Fibroblast of skin of left quadriceps (primary cell): ENCODE measurements around the gene FAM234A.

Experiments used
- DNase-seq, 2 experiments: peaks; one replicate each; pipeline ENCODE4 v3.0.0-alpha.2; 2013; ENCODE audit warnings: low read depth in 2 of 2

FAM234A gene

DNA sequence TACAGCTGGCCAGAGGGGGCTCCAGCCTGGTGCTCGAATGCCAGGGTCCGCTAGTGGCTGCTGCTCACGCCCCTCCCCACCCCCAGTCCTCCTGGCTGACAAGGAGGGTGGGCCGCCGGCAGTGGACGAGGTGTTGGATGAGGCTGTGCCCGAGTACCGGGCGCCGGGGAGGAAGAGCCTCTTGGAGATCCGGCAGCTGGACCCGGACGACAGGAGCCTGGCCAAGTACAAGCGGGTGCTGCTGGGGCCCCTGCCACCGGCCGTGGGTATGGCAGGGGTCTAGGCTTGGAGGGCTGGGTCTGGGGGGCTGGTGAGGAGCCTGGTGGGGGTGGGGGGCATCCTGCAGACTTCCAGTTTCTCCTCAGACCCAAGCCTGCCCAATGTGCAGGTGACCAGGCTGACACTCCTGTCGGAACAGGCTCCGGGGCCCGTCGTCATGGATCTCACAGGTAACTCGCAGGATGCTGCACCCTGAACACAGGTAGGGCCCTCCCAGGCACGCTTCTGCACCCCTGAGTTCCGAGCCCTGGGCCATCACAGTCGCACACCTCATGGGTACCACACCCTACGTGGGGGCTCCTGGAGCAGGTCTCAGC is 47.1 kb downstream of the FAM234A start:
- no peak for DNase-seq

DNA sequence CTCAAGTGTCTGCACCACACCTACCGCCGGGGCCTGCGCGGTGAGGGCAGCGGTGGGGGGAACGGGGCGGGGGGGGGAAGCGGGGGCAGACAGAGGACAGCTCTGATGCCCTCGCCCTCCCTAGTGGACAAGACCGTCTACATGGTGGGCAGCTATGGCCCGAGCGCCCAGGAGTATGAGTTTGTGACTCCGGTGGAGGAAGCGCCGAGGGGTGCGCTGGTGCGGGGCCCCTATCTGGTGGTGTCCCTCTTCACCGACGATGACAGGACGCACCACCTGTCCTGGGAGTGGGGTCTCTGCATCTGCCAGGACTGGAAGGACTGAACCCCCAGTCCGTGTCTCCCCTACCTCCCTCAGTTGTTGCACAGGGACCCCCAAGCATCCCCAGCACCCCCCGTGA is 47.9 kb downstream of the FAM234A start:
- no peak for DNase-seq

DNA sequence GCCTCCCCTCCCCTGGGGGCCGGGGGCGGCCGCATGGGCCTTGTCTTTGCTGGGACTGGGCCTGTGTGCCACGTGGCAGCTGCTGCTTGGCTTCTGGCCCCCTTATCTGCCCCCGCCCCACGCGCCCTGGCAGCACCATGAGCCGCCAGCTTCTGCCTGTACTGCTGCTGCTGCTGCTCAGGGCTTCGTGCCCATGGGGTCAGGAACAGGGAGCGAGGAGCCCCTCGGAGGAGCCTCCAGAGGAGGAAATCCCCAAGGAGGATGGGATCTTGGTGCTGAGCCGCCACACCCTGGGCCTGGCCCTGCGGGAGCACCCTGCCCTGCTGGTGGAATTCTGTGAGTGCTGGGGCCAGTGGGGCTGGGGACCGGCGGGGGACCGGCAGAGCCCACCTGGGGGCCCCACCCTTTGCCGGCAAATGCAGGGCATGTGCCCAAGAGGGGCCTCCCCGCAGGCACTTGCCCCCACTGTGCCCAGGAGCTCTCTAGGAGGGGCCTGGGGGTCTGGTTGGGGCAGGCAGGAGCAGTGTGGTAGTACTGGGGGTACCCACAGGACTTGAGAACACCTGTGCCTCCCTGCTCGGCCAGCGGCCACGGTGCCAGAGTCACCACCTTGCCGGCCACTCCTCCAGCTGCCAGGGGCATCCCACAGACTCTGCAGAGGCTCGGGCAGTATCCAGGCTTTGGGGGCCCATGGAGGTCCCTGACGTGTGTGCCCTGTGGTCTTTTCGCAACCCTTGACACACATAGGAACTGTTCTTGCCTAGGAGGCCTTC is 48.6 kb downstream of the FAM234A start, which contains the start of gene PDIA2:
Gene PDIA2, plus strand, starts transcription at position 132 of the 773 bp plus-strand sequence. Its CDS starts 6 bp downstream, at position 138.
- no peak for DNase-seq

DNA sequence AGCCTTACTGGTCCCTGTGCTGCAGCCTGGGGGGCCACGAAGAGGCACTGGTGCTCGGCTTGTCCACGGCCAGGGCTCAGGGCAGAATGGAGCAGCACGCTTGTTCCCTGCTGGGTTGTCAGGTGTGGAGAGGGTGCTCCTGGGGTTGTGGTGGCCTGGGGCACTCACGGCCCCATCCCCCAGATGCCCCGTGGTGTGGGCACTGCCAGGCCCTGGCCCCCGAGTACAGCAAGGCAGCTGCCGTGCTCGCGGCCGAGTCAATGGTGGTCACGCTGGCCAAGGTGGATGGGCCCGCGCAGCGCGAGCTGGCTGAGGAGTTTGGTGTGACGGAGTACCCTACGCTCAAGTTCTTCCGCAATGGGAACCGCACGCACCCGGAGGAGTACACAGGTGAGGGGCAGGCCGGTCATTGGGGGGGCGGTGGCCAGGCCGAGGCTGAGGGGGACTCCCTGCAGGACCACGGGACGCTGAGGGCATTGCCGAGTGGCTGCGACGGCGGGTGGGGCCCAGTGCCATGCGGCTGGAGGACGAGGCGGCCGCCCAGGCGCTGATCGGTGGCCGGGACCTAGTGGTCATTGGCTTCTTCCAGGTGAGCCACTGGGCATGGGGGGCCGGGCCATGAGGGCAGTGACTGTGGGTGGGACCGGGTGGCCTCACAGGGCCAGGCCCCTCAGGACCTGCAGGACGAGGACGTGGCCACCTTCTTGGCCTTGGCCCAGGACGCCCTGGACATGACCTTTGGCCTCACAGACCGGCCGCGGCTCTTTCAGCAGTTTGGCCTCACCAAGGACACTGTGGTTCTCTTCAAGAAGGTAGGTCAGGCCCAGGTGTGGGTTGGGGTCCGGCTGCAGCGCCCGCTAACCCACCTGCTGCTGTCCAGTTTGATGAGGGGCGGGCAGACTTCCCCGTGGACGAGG is 49.8 kb downstream of the FAM234A start:
- DNase-seq: no peak

DNA sequence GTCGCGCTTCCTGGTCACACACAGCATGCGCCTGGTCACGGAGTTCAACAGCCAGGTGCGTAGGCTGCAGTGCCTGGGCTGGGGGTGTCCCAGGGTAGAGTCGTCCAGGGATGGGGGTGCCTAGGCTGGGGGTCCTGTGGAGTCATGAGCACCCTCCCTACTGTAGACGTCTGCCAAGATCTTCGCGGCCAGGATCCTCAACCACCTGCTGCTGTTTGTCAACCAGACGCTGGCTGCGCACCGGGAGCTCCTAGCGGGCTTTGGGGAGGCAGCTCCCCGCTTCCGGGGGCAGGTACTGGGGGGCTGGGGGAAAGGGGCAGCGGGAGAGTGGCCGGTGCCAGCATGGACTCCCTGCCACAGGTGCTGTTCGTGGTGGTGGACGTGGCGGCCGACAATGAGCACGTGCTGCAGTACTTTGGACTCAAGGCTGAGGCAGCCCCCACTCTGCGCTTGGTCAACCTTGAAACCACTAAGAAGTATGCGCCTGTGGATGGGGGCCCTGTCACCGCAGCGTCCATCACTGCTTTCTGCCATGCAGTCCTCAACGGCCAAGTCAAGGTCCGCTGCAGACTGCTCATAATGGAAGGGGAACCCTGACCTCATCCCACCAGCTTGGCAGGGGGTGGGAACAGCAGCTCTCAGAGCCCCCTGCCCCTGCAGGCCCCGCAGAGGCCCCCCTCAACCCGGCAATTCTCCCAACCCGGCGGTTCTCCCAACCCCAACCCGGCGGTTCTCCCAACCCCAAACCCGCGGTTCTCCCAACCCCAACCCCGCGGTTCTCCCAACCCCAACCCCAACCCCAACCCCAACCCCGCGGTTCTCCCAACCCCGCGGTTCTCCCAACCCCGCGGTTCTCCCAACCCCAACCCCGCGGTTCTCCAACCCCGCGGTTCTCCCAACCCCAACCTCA is 50.8 kb downstream of the FAM234A start:
- DNase-seq: no peak

DNA sequence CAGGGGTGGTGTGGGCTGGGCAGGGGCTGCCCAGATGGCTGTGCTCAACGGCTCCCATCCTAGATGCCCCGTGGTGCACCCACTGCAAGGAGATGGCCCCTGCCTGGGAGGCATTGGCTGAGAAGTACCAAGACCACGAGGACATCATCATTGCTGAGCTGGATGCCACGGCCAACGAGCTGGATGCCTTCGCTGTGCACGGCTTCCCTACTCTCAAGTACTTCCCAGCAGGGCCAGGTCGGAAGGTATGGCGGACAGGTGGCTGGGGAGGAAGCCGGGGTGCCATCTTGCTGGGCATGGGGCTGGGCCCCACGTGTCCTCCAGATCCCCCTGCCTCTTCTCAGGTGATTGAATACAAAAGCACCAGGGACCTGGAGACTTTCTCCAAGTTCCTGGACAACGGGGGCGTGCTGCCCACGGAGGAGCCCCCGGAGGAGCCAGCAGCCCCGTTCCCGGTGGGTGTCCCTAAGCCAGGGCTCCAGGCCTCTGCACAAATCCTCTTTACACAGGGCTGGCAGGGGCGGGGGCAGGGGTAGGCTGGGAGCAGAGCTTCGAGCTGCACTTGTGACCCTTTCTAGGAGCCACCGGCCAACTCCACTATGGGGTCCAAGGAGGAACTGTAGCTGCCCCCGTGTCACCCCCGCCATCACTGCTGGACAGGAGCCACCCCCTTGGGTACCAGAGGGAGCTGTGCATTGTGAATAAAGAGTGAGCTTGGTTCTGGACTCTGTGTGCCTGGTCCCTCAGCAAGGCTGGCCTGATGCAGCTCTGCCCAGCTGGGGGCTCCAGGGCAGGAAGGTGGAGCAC is 52.1 kb downstream of the FAM234A start:
- DNase-seq: no peak

DNA sequence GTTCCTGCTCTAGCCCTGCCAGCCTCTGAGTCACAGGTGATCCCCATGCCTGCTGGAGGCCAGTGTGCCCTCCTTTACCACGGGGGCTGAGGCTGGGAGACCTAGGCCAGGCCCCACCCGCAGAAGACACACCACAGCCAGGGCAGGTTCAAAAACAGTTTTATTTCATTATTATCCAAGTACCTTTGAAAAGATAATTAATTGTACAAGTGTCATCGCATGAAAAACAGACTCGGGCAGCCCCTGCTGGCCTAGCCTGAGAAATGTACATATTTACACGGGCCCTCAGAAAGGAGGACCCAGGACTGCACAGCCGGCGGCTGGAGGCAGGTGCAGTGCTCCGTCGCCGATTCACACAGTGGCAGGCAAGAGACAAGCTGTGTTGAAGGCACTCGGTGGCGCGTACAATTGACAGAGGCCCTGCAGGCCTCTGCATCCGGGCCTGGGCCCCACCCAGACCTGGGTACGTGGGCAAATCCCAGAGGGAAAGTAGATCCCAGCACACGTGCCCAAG is 52.7 kb downstream of the FAM234A start:
- DNase-seq: no peak

DNA sequence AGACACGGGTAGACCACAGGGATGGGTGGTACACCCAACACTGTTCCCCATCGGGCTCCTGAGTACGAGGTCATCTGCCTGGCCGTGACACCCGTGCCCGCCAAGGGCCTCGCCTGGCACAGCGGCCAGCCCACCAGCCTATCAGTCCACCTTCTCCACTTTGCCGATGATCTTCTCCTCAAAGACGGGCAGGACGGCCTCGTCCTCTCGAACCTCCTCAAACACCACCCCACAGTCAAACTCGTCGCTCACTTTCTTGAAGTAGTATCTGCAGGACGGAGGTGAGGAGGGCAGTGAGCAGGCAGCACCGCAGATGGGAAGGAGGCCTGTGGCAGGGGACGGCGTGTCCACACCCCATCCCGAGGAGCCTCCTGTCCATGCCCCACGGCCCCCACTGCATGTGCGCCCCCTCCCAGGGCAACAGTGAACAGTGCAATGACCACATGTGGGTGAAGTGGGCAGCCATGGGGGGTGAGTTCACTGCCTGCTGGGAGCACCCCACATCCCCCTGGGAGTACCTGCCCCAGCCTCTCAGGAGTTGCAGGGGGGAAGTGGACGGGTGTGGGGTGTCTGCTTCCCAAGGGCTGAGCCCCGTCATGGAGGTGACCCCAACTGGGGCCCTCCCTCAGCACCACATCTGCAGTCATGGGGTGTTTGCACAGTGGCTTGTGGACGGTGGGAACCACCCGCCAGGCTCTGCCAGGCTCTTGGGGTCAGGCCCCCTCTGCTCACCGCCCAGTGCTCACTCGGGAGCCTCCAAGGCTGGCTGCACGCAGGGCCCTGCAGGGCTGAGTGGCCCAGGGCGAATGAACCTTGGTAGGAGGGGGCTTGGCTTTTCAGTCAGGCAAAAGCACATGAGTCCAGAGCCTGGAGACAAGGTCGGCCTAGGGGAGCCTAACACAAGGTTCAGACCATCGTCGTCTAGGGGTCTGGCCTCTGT is 53.6 kb downstream of the FAM234A start:
- DNase-seq: no peak

DNA sequence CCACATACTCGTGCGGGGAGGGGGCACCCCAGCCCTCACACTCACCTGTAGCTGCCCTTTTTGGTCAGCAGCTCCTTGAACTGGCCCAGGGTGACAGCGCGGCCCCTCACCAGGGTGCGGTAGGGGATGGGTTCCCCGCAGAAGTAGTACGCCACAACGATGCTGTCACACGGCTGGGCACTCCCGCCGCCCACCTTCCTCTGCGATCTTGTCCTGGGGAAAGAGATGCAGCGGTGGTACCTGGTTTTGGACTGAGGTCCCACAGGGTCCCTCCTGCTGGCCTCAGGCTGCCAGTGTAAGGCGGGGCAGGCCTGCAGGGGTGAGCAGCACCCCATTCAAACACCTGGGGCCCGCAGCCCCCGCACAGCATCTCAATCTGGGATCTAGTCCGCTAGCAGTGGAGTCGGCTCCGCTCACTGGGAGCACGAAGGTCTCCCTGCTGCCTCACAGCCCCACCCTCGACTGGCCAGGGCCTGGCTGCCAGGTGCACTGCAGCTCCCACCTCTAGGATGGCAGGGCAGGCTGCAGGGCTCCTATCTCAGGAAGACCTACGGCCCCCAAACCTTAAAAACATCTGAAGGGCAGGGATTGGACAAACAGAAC is 54.9 kb downstream of the FAM234A start:
- DNase-seq: no peak

DNA sequence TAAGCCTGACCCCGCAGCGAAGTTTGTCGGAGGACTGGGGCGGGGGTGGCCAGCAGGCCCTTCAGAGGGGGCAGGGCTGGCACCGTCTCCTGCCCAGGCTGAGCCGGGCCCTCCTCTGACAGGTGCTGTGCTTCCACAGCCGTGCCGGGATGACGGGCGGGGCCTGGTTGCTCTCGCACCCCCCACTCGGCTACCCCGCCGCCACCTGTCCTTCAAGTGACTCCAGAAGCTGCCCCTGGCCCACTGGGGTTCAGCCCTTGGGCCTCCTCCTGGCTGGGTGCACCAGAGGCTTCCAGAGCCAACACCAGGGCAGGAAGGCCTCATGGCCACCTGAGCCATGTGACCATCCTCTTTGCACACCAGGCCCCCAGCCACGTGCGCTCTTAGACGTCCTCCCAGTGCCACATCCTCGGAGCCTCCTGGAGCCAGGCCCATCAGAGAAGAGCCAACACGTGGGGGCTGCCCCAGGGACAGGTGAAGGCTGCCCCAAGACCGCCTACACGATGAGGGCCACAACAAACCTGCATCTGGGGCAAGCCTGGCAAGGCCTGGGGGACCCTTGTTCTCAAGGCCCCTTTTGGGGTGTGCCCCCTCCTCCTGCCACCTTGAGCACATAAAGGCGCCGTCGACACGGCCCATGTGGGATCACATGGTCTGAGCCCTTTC is 55.5 kb downstream of the FAM234A start:
- DNase-seq: no peak

DNA sequence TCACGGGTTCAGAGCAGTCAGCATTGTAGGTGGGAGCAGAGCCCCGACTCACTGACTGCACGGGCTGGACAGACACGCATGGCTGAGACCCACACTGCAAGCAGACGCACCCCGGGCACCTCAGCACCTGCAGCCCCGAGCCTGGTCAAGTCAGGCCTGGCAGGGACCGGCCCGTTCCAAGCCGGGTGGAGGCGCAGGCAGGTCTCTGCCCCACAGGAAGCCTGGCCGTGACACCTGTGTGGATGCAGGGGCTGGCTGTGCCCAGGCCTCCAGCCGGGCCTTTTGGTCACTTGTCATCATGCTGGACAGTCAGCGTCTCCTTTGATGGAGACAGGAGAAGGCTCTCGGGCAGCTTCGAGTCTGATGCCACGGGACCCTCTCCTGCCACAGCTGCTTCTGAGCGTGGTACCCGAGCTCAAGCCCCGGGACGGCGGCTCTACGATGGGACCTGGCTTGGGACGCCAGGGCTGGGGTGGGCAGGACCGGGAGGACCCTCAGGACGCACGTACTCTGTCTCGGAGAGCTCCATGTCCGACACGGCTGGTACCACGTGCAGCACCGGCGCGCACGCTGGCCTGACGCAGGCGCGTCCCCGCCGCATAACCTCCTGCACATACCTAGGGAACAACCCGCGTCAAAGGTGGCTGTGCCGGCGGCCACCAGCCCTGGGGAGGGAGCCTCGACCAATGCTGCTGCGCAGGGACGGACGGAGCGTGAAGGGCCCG is 56.2 kb downstream of the FAM234A start:
- no peak for DNase-seq

DNA sequence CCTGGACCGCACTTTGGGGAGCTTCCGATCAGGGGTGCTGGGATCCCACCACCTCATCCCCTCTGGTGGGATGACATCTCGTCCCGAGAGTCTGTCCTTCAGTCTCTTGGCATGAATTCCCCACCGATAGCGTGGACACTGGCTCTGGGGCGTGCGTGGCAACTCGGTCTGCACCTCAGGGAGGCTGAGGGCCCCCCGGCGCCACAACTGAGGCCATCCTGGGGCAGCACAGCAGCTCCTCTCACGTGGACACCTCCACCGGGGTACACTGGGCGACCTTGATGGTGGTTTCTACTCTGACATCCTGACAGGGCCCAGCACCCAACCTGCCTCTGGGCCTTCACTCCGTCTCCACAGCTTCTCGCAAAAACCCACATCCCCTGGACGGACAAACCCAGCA is 56.9 kb downstream of the FAM234A start:
- no peak for DNase-seq

DNA sequence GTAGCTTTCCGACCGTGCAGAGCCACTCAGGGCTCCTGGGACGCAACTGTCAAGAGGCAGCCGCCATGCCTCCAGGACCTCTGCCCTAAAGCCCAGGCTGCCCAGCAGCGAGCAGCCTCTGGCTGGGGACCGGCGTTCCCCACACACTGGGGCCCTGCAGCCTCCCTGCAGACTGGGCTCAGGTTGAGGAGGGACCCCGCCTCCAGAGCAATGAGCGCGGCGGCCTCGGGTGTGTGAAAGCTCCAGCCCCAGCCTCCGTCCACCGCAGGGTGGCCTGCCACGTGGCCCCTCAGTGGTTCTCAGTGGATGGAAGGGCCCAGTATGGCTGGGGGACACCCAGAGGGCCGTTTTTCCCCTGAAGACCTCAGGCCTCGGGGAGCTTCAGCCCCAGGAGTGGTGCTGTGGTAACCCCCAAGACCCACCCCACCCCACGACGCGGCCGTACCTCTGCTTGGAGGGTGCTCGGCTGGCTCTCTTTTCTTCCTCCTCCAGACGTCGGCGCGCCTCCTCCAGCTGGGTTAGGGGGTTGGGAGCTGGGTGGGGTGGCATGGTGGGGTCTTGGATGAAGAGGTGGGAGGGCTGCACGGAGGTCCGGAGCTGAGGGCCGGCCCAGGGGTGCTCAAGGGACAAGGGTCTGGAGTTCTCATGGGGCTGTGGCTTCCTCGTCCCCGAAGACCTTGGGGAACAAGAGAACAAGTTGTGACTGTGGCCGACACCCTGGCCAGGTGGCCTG is 58.6 kb downstream of the FAM234A start:
- no peak for DNase-seq

DNA sequence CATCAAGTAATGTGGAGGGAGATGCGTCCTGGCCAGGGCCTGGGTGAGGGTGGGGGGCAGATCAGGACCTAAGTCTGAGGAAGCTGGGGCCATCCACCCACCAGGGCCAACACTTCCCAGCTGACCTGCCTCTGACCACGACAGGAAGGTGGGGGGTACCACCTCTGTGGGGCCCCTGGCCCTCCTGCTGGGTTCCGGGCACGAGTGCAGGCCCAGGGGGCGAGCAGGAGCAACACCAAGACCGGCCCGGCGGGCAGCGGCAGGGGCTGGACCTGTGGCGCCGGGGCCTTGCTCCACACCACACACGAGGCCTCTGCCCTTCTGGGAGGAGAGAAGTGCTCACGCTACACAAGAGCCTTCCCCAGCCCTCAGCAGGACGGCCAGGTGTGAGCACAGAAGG is 61.7 kb downstream of the FAM234A start:
- no peak for DNase-seq

DNA sequence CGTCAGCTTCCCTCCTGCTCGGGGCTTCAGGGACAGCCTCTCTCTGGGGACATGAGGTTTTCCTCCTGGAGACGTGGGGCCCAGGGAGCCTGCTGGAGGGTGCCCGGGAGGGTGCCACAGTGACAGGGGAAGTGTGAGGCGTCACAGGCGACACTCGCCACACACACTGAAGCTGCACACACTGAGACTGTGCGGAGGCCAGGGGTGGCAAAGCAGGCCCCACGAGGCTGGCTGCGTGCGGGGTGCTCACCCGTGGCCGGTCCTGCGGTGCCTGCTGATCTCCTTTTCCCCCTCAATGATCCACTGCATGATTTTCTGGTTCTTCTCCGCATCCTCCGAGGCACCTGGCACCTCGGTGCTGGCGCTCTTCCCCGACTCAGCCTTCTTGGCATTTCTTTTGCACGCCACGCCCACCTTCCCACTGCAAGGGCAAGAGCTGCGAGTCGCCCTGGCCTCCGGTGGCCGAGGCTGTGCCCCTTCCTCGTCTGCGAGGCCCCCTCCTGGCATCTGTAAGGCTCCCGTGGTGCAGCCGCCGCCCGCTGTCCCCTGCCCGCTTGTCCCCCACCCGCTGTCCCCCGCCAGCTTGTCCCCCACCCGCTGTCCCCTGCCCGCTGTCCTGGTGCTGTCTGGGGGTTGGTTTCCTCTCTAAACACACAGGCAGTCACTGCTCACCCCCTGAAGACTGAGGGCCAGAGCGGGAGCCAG is 62.3 kb downstream of the FAM234A start:
- no peak for DNase-seq

DNA sequence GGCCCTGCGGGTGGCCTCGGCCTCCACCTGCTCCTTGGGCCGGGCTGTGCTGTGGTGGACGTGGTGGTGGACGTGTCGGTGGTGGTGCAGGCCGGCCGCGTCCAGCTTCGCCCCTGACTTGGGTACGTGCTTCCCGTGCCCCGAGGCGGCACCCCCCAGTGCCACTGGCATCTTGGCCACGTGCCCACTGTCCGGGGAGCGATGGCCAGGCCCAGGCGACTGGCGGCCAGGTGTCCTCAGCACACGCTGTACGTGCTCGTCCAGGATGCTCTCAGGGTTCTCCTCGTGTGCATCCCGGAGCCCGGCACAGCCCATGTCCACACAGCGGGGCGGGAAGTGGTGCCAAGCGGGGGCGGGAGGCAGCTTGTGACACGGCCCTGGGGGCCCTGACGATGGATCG is 63.2 kb downstream of the FAM234A start:
- no peak for DNase-seq
